Globus pallidus (tissue), 1 donor: ENCODE measurements around the gene RNF10.
"Not testable (repeated sequence)": the region's sequence is repeated elsewhere in the genome, so short reads cannot be mapped to it uniquely, and the experiment has no call there.

Experiments
- DNase-seq: peaks from one replicate; pipeline ENCODE4 v3.0.0-alpha.2; 2015; ENCODE audit warnings: low spot score

Gene RNF10

DNA sequence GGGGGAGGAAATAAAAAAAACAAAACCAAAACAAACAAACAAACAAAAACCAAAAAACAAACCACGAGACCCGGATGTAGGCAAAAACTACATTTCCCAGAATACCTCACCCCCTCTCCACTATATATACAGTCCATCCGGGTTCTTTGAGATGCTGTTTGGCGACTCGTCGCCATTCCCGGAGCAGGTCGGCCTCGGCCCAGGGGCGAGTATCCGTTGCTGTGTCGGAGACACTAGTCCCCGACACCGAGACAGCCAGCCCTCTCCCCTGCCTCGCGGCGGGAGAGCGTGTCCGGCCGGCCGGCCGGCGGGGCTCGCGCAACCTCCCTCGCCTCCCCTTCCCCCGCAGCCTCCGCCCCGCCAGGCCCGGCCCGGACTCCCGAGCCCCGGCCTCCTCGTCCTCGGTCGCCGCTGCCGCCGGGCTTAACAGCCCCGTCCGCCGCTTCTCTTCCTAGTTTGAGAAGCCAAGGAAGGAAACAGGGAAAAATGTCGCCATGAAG lies at the start of gene RNF10:
TSS of gene RNF10 (plus strand) at position 154 of the 500 bp plus-strand sequence. CDS start 456 bp downstream, outside the sequence.
- DNase-seq = peak; percentile 82

DNA sequence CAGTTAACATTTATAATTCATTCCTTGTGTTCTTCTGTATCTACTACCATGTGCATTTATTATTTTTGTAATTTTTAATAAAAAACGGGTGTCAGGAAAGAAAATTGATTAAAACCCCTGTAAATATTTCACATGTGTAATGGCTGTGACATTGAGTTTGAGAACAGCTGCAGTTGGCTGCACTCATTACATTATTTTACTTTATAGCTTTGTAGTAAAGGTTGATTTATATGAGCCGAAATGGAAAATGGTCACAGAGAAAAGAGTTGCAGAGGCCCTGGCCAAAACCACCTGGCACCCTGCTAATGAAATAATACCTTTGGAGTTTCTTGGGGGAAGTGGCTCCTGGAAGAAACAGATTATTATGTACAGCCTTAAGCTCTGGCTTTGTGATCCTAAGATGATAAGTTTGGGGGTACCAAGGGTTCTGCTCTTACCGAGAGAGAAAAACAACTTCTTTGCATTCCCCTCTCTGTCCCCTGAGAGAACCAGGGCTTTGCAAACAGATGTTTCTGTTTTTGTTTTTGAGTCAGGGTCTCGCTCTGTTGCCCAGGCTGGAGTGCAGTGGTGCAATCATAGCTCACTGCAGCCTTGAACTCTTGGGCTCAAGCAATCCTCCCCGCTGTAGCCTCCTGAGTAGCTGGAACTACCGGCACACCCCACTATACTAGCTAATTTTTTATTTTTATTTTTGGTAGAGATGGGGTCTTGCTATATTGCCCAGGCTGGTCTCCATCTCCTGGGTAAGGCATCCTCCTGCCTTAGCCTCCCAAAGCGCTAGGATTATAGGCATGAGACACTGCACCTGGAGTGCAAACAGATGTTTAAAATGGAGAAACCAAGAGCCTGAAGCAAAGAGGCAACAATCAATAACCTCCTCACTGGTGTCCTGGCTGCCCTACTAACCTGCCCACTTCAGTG lies 47.9 kb upstream of the RNF10 start:
- DNase-seq = no peak

DNA sequence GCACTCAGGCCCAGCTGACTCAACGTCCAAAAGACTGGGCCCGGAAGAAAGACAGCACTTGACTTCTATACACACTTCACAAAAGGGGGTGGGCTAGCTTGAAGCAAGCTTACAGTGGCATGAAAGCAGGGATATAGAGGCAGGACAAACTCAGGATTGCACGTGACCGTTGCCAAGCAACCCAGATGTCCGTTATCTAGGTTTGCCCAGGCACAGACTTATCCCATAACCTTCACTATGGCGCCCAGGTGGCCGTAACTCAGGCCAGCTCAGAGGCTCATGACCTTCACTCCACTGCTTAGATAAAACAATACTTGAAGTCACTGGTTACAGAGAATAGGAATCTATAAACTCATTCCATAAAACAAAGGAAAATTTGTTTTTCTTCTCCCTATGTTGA lies 46.6 kb upstream of the RNF10 start:
- DNase-seq = not testable (repeated sequence)

GRCh38 chr12:120488057-120488640 lies 46.0 kb upstream of the RNF10 start:
- no peak for DNase-seq

DNA sequence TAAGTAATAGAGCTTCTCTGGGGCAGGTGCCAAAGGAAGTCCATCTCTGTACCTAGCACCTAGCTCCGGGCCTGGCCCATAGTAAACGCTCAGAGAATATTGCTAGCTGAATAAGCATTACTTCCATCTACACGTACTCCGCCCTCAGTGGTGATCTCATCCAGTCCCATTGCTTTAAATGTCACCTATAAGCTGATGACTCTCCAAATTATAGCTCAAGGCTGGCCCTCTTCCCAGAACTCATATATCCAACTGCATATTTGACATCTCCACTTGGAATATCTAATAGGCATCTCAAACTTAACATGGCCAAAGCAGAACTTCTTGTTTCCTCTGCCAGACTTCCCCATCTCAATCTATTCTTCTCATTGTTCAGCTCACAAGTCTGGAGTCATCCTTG lies 45.1 kb upstream of the RNF10 start:
- no peak for DNase-seq

GRCh38 chr12:120490325-120490724 lies 43.8 kb upstream of the RNF10 start:
- DNase-seq = no peak

- DNase-seq = no peak
Measured at GRCh38 chr12:120490833-120491512, 43.2 kb upstream of the RNF10 start.

DNA sequence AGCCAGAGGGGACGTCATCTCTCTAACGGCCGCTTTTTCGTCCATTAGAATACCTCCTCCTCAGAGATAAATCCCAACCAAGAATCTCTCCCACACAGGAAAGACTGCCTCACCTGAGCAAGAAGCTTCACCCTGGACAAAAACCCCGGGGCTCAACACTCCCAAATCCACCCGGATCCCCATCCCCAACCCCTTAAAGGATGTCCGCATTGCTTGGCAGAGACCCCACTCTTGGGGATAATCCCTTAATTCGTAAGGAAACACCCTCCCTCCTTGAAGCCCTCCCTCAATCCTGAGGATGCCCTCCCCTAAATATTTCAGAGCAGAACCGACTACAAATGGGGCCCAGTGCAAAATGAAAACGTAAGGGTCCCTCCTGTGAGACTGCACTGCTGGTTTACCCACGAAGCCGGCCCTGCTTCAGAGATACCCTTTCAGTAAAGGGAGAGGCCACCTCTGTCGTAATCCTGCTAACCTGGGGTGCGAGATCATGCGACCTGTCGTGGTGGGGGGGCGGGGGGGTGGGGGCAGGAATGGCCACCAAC lies 38.9 kb upstream of the RNF10 start:
- no peak for DNase-seq

GRCh38 chr12:120495731-120496412 lies 38.3 kb upstream of the RNF10 start, which contains the start of gene DYNLL1:
DYNLL1 (plus strand) TSS chr12:120496113; CDS start chr12:120496422, 309 bp downstream.
- peak; percentile 92 for DNase-seq

DNA sequence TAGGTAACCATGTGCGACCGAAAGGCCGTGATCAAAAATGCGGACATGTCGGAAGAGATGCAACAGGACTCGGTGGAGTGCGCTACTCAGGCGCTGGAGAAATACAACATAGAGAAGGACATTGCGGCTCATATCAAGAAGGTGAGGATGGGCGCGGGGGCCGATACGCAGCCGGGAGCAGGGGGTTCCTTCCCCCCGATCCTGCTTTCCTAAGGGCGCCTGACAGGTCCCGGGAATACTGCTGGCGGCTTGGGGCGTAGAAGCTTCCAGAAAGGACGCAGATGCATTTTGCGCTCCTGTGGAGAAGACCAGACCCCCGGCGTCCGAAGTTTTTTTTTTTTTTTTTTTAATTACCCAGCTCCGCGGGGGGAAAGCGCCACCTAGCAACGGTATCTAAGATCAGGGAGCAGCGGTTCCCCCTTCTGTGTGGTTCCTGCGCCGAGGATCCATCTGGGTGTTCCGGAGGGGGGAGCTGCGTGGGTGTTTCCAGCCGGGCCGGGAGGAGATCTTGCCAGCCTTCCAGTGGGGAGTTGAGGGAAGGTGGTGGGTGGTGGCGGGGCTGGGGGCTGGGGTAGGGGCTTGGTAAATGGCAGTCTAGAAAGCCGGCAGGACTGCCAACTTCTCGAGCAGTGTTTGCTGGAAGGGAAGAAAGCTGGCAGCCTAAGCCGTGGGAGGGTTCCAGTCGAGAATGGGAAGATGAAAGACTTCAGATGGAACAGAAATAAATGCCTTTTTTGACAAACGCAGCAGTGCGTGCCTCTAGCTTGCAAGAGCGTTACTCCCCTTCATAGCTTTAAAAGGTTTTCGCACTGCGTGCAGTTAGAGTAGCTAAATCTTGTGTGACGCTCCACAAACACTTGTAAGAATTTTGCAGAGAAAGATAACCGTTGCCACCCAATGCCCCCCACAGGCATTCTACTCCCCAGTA lies 37.5 kb upstream of the RNF10 start:
- peak; percentile 84 for DNase-seq

DNA sequence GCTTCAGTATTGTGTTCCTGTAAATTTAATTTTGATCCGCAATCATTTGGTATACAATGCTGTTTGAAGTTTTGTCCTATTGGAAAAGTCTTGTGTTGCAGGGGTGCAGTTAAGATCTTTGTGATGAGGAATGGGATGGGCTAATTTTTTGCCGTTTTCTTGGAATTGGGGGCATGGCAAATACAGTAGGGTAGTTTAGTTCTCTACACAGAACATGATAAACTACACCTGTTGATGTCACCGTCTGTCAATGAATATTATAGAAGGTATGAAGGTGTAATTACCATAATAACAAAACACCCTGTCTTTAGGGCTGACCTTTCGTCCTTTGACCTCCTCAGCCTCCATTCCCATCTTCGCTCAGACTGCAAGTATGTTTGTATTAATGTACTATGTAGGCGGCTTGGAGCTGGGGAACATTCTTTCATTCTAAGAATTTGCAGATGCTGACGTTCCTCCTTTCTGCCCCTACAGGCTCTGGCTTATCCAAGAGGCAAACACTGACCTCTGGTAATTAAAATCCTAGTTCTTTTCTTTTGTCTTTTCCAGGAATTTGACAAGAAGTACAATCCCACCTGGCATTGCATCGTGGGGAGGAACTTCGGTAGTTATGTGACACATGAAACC lies 36.5 kb upstream of the RNF10 start:
- no peak for DNase-seq

DNA sequence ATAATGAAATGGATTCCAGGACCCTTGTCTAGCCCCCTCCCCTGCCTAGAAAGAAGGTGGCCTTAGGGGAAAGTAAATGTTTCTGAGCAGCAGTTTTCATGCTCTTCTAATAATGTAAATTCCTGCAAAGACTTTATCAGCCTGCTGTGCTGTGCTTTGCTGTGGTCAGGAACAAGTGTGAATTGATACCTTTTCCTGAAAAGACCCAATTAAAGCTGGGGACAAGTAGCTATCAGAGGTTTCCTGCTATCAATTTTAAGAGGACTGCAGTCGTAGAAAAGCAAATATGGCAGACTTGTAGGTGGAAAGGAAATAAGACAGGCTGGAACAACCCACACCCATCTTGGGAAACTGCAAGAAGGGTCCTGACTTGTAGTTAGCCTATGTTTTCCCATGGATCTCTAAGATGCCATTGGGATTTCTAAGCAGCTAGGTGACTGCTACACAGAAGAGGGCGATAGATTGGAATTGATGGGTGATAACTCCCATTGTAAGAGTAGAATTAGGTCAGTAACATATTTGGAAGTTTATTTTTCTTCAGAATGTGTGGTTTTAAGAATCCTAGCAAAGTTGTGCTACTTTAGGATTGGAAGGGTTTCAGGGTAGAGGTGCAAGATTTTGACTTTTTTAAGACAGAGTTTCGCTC lies 35.2 kb upstream of the RNF10 start:
- DNase-seq = no peak

GRCh38 chr12:120500581-120500980 lies 33.6 kb upstream of the RNF10 start:
- no peak for DNase-seq

DNA sequence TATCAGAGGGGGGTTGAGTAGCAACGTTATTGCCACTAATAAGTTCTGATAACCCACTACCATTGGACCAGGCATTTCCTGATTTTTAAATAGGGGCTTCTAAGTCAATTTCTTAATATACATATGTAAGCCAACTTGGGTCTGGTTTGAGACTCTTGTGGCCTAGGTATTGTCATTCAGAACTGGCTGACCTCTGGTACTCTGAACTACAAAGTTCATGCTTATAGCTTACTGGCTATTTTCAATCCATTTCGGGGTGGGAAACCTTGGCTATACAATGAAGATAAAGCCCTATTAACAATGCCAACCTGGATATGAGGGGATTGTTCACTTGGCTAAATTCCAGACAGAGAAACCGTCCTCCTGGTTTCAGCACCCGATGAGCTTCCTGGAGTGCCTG lies 29.6 kb upstream of the RNF10 start:
- DNase-seq = no peak

DNA sequence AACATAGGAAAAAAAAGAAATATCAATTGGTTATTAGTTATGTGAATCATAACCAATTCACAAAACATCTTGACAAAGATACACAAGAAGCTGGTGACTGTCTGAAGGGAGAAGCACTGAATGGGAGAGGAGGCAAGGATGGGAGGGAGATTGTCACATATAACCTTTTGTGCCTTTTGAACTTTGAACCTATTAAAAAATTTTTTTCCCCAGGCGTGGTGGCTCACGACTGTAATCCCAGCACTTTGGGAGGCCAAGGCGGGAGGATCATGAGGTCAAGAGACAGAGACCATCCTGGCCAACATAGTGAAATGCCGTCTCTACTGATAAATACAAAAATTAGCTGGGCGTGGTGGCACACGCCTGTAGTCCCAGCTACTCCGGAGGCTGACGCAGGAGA lies 25.6 kb upstream of the RNF10 start:
- no peak for DNase-seq

DNA sequence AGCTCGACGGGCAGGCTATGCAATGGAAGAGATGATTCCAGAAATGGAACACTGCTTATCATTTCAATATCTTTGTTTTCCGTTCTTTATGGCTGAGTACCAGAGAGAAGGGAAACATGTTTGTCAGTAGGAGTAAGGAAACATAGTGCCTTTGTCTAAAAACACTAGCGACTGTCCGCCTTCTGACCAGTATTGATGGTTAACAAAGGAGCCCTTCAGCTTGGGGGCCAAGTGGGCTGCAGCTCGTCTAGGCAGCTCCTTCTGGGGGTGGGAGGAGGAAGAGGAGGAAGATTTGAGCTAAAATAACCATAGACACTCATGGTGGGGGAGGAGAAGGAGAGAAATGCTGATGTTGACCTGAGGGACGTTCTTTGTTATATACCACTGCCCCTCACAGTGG lies 20.2 kb upstream of the RNF10 start:
- peak; percentile 93 for DNase-seq

DNA sequence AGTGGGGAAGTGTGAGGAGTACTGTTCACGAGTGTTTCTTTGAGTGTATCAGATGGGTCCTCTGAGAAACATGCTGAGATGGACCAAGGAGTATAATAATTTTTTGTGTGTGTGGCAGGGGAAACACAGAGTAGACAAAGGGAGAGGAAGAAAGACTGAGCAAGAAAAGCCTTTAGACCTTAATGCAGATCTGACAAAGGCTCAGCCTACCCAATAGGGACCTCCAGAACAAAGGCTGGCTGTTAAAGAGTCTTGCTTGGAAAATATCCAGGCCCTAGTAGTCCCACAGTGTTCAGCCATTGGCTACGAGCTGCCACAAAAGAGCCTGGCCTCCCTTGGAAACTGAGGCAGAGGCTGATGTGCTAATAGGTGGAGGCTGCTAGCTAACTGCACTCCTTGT lies 18.7 kb upstream of the RNF10 start:
- DNase-seq = peak; percentile 85

- not testable (repeated sequence) for DNase-seq
Measured at GRCh38 chr12:120519324-120519723, 14.8 kb upstream of the RNF10 start.

DNA sequence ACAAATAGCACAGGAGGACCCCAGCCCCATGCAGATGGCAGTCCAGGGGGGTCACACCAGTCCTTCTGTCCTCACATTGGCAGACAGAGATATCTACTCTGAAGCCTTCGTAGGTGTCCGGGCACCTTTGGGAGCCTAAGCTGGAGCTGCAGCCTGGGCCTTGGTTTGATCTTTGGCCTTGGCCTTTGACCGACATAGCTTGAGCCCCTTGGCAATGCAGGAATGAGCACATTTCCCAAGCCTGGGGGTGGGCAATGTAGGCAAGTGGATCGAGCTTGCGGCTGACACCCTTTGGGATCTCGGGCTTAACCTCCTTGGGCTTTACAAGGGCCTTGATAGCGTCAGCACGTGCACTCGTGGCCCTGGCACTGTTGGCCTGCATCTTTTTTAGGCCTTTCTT lies 11.6 kb upstream of the RNF10 start:
- DNase-seq = no peak
